Caki2 (cell line): ENCODE data around the gene DBF4B. TPM values are rescaled to one million over a fixed set of nuclear protein-coding genes. Genes with fewer than 3 reads are reported as not detected.
"Not testable (repeated sequence)": the region's sequence is repeated elsewhere in the genome, so short reads cannot be mapped to it uniquely, and the experiment has no call there.

Experiments used
- DNase-seq: peaks from one replicate; pipeline ENCODE4 v3.0.0-alpha.2; 2015; ENCODE audit warnings: low read depth
- in situ Hi-C: cut with HindIII; loops from 2 replicates; pipeline ENCODE4 v1.10.0; 2016; ENCODE audit warnings: low sequenced_read_pairs, low pct_unique_long_range_greater_than_20kb, mixed read lengths
- total RNA-seq: library from RNA; depleted of rRNA; stranded (reverse); fragments of >200 nt; shearing (Covaris generic); gene quantifications from 2 replicates; pipeline ENCODE4 v1.2.3, GENCODE V29; 2014; ENCODE audit warnings: low replicate concordance

DBF4B gene
- total RNA-seq, 1 experiment from 2014 or later, result 15.9 TPM

DNA sequence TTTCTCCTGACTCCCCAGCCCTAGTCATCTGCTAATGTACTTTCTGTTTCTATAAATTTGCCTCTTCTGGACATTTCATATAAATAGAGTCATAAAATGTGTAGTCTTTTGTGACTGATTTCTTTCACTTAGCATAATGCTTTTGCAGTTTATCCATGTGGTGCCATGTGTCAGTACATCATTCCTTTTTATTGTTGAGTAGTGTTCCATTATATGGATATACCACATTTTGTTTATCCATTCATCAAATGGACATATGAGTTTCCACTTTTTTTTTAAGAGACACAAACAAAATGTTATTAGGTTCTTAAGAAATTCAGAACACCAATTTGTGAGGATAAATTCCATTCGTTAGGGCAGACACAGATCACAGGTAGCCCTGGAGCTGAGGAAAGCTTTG lies 11.0 kb downstream of the DBF4B start:
- in situ Hi-C loops, result no loop called here
- DNase-seq, result no peak

DNA sequence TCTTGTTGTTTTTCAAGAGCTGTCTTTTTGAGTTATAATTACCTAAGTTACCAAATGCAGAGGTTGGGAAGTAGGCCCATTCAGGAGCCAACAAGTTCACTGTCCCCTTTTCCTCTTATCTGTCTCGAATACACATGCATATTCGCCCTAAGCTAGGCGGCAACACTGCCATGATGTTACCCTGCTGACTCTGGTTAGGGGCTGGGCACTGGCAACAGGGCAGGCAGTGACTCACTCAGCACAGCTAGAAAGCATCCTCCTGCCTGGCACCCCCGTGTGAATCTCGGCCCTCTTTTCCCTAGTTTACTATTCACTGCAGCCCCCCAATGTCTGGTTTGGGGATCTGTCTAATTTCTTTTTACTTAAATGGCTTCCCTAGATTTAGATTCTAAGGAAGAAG lies 13.8 kb downstream of the DBF4B start:
- no peak for DNase-seq
- in situ Hi-C loops, result no loop called here

DNA sequence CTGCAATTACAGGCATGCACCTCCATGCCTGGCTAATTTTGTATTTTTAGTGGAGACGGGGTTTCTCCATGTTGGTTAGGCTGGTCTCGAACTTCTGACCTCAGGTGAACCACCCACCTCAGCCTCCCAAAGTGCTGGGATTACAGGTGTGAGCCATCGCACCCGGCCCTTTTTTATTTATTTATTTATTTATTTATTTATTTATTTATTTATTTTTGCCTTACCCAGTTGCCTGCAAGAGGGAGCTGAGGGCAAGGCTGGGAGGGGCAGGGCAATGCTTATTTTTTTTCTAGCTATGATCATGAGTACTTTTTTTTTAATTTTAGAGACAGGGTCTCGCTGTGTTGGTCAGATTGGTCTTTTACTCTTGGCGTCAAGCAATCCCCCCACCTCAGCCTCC lies 17.7 kb downstream of the DBF4B start:
- in situ Hi-C loops, DNase-seq: not testable (repeated sequence)

DNA sequence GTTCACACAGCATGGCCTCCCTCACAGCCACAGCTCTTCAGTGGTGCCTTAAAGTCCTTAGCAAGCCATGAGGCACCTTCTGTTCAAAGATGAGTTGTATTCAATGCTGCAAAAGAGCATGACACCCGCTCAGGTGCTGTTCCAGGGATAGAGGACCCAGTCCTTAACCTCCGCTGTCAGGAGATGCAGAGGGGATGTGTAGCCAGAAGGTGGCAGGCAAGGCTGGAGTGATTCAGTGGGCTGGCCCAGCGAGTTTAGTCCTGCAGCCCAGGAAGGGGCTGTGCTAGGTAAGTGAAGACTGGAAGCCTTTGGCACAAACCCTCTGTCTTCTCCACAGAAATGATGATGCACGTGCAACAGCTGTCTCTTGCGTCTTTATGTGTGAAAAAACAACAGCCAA lies 25.3 kb downstream of the DBF4B start:
- no peak for DNase-seq
- in situ Hi-C loops, result no loop called here

DNA sequence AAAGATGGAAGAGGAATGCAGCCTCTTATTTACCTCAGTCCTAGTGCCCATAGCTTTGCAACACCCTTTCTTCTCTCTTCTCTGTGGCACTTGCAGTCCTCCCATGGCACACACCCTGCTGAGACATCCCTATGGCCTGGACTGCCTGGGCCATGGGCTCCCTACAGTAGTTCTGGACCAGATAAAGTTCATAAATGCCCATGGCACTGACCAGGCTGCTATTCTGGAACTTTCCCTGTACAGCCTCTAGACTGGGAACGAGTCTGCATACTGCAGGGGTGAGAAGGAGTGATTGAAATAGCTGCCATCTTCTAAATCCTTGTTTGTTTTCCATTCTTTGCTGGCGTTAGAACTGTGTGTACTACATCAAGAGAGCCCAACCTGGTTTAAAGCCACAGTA lies 25.8 kb downstream of the DBF4B start:
- DNase-seq, result no peak
- in situ Hi-C loops, result no loop called here

DNA sequence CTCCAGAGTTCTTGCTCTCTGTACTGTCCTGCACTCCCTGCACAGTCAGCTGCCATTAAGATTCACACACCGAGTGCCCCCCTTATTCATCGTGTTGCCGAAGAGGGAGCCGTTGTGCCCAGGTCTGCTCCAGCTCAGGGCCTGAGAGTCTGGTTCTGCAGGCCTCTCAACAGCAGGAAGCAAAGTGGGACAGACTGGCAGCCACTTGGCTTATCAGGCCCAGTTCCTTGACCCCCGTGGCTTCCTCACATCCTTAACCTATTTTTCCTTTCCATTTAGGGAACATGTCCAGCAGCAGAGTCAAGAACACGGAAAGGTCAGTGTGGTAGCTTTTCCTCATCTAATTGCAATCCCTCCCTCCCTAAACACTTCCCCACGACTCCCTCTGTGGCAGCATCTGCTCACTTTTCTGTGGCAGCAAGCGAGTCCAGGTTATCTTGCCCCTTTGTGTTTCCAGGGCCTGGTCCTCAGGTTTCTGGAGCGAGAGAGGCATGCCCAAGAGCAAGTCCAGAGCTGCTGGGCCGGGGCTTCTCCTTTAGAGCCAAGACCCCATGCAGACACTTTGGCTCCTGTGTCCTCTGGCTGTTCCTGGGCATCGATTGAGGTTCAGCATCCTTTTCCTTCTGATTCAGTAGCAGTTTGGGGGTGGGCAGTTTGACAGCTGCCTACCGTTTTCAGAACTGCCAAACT lies 28.2 kb downstream of the DBF4B start:
- in situ Hi-C loops, result no loop called here
- no peak for DNase-seq

DNA sequence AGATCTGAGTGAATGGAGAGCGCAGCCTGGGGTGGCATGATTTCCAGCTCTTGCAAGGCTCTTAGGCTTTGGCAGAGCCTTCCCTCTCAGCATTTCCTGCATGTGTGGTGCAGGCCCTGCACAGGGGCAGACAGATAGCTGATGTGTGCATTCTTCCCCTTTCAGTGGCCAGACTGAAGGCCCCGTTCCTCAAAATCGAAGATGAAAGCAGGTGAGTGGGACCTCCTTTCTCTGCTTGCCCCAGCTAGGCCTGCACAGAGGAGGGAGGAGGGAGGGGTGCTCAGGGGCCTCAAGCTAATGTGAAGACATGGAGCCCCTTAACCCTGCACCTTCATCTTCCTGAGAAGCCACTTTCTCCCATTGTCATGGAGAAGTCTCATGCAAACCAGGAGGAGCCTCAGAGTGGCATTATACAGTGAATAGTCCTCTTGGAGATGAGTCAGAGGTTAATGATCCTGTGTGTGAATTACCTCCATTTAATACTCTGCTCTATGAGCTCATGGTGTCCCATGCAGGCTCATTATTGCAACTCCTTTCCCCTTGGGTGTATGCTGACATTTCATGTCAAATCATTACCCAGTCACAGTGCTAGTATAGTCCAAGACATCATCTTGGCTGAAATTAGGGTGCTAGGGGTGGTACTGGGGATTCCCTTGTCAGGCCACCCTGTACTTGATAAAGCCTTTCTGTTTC lies 29.9 kb downstream of the DBF4B start:
- peak; percentile 66 for DNase-seq
- in situ Hi-C loops, result no loop called here

DNA sequence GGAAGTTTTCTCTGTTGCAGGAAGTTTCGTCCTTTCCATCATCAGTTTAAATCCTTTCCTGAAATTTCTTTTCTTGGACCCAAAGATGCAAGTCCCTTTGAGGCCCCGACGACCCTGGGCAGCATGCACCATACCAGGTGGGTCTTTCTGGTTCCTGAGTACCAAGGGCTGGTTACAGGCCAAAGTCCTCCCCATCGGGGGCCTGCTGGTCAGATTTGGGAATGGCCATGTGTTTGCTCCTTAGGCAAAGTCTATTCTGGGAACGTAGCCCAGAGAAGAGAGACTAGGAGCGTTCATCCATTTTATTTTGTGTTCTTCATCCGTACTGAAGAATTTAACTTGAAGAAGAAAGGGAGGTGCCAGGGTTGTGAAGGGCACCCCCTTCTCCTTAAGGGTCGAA lies 32.9 kb downstream of the DBF4B start:
- DNase-seq, result no peak
- in situ Hi-C loops, result no loop called here

DNA sequence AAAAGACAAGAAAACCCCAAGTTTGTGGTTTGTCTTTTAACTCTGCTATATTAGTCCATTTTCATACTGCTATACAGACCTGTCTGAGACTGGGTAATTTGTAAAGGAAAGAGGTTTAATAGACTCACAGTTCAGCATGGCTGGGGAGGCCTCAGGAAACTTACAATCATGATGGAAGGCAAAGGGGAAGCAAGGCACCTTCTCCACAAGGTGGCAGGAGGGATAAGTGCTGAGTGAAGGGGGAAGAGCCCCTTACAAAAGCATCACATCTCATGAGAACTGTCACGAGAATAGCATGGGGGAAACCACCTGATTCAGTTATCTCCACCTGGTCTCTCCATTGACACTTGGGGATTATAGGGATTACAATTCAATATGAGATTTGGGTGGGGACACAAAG lies 36.8 kb downstream of the DBF4B start:
- DNase-seq, result no peak
- in situ Hi-C loops, result no loop called here

DNA sequence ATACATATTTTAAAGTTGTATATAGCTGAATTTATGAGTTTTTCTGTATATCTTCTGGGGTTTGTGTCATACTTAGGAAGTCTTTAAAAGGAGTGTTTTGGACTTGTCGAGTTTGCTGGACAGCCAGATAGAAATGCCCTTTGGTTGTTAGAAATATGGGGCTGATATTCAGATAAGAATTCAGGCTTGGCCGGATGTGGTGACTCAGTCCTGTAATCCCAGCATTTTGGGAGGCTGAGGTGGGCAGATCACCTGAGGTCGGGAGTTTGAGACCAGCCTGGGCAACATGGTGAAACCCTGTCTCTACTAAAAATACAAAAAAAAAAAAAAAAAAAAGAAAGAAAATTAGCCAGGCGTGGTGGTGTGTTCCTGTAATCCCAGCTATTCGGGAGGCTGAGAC lies 37.3 kb downstream of the DBF4B start:
- DNase-seq, in situ Hi-C loops: not testable (repeated sequence)

DNA sequence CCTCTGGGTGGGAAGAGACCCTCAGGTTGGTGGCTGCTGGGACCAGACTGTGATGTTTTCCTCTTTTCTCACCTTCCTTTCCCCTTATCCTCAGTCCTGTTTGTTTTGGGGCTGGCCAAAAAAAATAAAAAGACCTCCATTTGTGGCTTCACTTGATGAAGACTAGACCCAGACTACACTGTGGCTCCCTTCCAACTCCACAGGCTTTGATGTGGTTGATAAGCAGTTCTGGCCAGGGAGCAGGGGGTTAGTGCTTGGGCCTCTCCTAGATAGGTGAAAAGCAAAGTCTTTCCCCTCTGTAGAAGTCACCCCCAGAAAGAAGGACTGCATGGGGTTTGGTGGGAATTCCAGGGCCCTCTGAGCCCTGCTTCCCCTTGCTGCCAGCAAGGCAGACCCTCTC lies 39.1 kb downstream of the DBF4B start:
- in situ Hi-C loops, result no loop called here

DNA sequence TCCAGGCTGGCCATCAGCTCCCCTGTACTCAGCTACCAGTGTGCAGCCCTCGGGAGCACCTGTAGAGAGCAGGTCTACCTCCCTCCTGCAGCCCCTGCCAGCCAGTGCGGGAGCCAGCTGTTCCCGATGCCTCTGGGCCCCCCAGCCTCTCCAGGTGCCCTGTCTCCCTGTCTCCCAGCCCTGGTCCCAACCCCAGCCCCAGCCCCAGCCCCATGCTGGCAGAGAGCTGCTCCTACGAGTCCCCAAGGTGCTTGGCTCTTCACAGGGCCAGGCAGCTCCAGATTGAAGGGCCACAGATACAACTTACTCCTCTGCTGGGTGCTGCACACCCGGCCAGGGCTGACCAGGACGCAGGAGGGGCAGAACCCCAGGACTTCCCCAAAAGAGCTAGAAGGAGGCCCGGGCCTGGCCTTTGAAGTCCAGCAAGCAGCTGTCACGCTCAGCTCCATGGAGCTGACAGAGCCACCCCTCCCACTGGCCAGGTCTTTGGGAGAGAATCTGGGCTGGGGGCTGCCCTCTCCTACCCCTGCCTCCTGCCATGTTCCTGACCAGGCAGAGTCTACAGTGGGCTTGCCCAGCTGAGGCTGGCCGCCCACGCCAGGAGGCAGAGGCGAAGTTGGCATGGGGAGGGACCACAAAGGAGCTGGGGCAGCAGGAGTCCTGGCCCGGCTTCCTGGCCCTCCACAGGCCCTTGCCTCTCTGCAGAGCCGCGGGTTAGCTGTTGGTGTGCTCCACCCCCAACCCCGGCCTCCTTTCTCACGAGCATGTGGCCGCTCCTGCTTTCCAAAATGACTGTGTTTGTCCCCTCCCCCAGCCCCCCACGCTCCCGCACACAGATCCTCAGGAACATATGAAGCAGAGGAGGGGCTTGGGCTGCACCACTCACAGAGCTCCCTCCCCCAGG lies 40.9 kb downstream of the DBF4B start:
- no peak for DNase-seq
- in situ Hi-C loops, result no loop called here

More for the DNA sequence above, 39.1 kb downstream of the DBF4B start:
- DNase-seq, result no peak

DNA sequence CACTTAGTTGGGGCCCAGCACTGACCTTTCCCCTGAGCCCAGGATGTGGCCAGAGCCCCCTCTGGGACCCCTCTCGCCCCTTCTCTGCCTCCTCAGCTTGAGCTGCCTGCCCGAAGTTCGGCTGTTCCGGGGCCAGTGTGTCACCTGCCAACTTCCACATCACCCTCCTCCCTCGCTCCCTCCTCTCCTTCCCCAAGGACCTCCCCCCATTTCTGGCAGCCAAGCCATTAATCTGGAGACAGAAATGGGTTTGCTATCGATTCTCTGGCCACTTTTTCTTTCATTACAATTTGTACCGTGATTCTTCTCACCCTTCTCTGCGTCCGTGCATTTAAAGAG lies 41.5 kb downstream of the DBF4B start:
- DNase-seq, result no peak
- in situ Hi-C loops, result no loop called here

DNA sequence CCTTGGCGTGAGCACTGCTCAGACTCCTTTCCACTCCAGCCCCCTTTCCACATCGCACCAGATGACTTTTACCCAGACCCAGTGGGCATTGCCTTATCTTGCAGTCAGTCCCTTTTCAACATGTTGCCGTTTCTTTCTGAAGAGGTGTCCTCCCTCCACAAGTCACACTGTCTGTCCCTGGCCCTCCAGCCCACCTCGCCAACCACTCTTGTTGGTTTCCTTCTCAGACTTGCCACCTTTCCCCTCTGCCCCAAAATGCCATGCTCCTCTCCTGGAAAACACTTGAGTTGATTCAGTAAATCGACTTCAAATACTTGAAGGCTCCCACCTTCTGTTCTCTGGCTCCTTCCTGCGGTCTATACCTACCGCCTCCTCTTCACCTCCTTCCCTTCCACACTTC lies 42.9 kb downstream of the DBF4B start:
- in situ Hi-C loops, result no loop called here
- no peak for DNase-seq

DNA sequence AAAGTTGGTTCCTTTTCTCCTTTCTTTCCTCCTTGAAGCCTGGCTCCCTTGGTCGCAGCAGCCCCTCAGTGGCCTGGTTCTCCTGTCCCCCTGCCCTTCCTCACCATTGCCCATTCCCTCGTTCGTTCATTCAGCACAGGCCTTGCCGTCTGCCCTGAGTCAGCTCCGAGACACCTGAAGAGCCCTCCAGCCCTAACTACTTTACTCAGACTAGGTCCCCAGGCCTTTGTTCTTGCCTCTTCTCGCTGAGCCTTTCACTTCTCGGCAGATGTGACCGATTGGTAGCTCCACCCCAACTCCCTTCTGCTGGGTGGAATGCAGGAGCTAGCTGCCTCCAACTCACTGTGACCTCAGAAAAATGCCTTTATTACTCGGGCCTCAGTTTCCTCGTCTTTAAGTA lies 43.3 kb downstream of the DBF4B start:
- in situ Hi-C loops, result no loop called here
- DNase-seq, result no peak

DNA sequence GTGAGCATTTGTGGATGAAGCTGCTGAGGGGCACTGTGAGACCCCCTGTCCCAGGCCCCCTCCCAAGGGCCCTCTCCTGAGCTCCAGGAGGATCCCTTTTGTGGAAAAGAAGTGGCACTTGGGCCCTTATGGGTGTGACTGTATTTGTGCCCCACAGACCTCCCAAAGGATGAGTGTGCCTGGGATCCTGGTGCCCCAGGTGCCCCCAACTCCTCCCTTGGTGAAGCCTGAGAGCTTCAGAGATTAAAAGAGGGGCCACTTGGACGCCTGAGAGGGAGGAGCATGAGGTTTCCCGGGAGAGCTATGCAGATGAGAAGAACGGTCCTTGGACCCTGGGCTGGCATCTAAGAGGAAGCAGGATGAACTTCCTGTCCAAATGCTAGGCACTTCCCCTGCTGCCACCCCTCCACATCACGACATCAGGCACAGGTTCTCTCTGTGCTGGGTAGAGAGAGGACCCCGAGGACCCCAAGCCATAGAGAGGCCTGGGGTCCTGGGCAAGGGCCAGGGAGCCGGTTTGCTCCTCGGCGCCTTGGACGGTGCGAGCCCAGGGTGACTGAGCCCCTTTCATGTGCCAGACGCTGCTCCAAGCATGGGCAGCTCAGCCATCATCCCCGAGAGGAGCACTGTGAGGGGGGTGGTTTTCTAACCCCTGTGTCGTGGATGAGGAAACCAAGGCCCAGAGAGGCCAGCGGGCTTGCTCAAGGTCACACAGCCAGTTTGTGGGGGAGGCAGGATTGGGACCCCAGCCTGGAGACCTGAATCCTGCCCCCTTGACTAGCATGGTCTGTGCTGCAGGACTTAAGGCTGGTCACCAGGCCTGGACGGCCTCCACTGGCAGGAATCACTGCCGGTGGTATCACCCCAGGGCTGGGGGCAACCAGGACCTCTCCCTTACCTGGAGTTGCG lies 44.7 kb downstream of the DBF4B start:
- no peak for DNase-seq
- in situ Hi-C loops, result no loop called here

DNA sequence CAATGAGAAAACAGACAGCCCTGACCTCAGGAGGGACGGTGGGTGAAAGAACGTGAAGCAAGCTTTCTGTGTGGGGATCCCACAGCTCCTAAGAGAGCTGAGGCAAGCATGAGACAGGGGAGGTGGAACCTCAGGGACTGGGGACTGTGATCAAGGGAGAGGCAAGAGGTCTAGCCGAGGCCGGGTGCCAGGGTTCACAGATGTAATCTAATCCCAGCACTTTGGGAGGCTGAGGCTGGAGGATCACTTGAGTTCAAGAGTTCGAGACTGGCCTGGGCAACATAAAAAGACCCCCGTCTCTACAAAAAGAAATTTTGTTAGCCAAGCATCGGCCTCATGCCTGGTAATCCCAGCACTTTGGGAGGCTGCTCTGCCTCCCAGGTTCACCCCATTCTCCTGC lies 45.8 kb downstream of the DBF4B start:
- no peak for DNase-seq
- in situ Hi-C loops, result no loop called here

DNA sequence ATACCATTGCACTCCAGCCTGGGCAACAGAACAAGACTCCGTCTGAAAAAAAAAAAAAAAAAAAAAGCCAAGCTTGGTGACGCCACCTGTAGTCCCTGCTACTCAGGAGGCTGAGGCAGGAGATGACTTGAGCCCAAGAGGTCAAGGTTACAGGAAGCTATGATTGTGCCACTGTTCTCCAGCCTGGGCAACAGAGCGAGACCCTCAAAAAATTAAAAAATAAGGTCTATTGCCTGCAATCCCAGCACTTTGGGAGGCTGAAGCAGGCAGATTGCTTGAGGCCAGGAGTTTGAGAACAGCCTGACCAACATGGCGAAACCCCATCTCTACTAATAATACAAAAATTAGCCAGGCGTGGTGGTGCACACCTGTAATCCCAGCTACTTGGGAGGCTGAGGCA lies 46.7 kb downstream of the DBF4B start:
- DNase-seq, in situ Hi-C loops: not testable (repeated sequence)
